ENCODE results near the gene GTPBP6. TPM values are rescaled to one million over a fixed set of nuclear protein-coding genes. Genes with fewer than 3 reads are reported as not detected.
A peak's percentile ranks its signal among the peaks of the same experiment; 100 is the strongest.

Gene GTPBP6
- polyA plus RNA-seq, 1 experiment = 15.5 TPM

GRCh38 chrX:332916-333610 is 14.5 kb upstream of the GTPBP6 start:
- Histone ChIP-seq H3K9me3 (ENCODE audit: control insufficient read depth, insufficient read depth, low read length) (peaks cover 70% of the 10 kb centered on the region), H3K27me3 (ENCODE audit: control insufficient read depth, insufficient read depth, low read length) (peaks cover 4% of the 10 kb centered on the region), H3K27ac (ENCODE audit: low read depth, low read length) (no peak overlapping the region), H3K4me3 (ENCODE audit: low read depth, low read length) (no peak overlapping the region)
- CTCF ChIA-PET = no interaction called here
- no peak for TF ChIP-seq CTCF (IDR thresholded peaks at IDR 0.05; ENCODE audit: low read depth, low read length)
- POLR2A ChIA-PET = no interaction called here
- no peak for DNase-seq (ENCODE audit: low read depth, low spot score)

- POLR2A ChIA-PET = no interaction called here
- DNase-seq (ENCODE audit: low read depth, low spot score) = no peak
- Histone ChIP-seq H3K27me3 (ENCODE audit: control insufficient read depth, insufficient read depth, low read length) (peaks cover 4% of the 10 kb centered on the region), H3K9me3 (ENCODE audit: control insufficient read depth, insufficient read depth, low read length) (peaks cover 69% of the 10 kb centered on the region), H3K4me3 (ENCODE audit: low read depth, low read length) (no peak overlapping the region), H3K27ac (ENCODE audit: low read depth, low read length) (no peak overlapping the region)
- no peak for TF ChIP-seq CTCF (IDR thresholded peaks at IDR 0.05; ENCODE audit: low read depth, low read length)
- CTCF ChIA-PET = no interaction called here
Observed at GRCh38 chrX:332496-332860, 13.9 kb upstream of the GTPBP6 start.

- POLR2A ChIA-PET = no interaction called here
- H3K4me3 ChIP-seq (ENCODE audit: low read depth, low read length) = no peak overlapping the region
- CTCF ChIA-PET = no interaction called here
- no peak for TF ChIP-seq CTCF (IDR thresholded peaks at IDR 0.05; ENCODE audit: low read depth, low read length)
- DNase-seq (ENCODE audit: low read depth, low spot score) = no peak
- H3K27ac ChIP-seq (ENCODE audit: low read depth, low read length) = no peak overlapping the region
- peaks cover 4% of the 10 kb centered on the region for H3K27me3 ChIP-seq (ENCODE audit: control insufficient read depth, insufficient read depth, low read length)
- H3K9me3 ChIP-seq (ENCODE audit: control insufficient read depth, insufficient read depth, low read length) = peaks cover 66% of the 10 kb centered on the region
Observed at GRCh38 chrX:331825-332495, 13.4 kb upstream of the GTPBP6 start.

GRCh38 chrX:331151-331824 is 12.7 kb upstream of the GTPBP6 start:
- peak overlapping the region; percentile 17; the same call in 1 of the 2 replicates for H3K4me3 ChIP-seq (ENCODE audit: low read depth, low read length)
- CTCF ChIA-PET = no interaction called here

More at GRCh38 chrX:331151-331824, 12.7 kb upstream of the GTPBP6 start:
- no peak for DNase-seq (ENCODE audit: low read depth, low spot score)
- H3K9me3 ChIP-seq (ENCODE audit: control insufficient read depth, insufficient read depth, low read length) = peaks cover 62% of the 10 kb centered on the region
- POLR2A ChIA-PET = no interaction called here
- H3K27me3 ChIP-seq (ENCODE audit: control insufficient read depth, insufficient read depth, low read length) = peaks cover 4% of the 10 kb centered on the region
- no peak for TF ChIP-seq CTCF (IDR thresholded peaks at IDR 0.05; ENCODE audit: low read depth, low read length)
- no peak overlapping the region for H3K27ac ChIP-seq (ENCODE audit: low read depth, low read length)
